GM10847 (cell line): Measurements from ENCODE around the gene XYLT1.

Source experiments
- POLR2A ChIP-seq: IDR thresholded peaks from 2 replicates; pipeline ENCODE4 v1.6.1; 2011; ENCODE audit not compliant: insufficient read length; ENCODE audit errors: extremely low read depth

Gene XYLT1

DNA sequence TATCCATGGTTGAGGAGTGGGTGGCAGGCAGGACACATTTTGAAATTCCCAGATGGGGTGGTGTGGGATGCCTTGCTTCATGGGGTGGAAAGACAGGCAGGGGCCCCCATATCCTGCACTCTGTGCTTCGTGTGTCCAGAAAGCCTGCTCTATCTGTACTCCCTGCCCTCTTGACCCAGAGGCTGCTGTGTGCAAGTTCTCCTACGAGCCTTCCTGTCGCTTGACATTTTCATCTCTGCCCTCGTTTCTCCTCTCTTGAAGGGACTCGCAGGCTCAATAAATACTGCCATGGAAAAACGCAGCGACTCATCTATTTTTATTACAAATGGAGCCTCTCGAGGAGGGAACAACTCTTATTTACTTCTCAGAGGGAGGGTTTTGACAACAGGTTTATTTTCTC lies 254.8 kb downstream of the XYLT1 start:
- TF ChIP-seq POLR2A, result no peak

GRCh38 chr16:17215306-17215705 lies 255.5 kb downstream of the XYLT1 start:
- TF ChIP-seq POLR2A, result no peak

DNA sequence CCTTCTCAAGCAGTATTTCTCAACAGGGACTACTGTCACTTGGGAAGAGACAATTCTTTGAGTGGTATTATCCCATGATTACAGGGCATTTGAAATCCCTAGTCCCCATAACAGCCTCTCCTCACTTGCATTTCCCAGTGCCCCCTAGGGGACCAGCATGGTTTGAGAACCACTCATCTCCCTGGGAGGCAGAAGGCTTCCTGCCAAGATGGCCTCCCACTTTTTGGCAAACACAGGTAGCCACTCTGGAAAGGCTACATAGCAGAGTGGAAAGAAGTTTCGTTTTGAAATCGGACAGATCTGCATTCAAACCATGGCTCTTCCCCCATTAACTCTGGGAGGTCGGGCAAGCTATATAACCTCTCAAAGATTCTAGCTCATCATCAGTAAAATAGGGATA lies 256.8 kb downstream of the XYLT1 start:
- no peak for TF ChIP-seq POLR2A

GRCh38 chr16:17213025-17213424 lies 257.7 kb downstream of the XYLT1 start:
- no peak for TF ChIP-seq POLR2A

DNA sequence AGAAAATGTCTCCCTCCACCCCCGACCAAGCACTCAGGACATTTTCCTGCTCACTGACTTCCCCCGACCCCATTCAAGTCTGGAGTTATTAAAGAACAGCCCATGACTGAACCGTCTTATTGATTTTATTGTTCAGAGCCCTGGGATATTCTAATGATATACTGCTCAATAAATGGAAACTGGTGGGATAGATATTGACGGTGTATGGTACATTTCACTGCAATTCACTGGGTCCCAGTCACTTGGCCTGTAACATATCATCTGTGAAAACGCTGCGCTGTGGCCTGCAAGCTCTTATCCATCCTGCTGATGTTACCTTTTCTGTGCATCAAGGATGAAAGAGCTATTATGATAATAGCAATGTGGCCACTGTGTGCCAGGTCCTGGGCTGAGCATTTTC lies 258.2 kb downstream of the XYLT1 start:
- TF ChIP-seq POLR2A, result no peak

DNA sequence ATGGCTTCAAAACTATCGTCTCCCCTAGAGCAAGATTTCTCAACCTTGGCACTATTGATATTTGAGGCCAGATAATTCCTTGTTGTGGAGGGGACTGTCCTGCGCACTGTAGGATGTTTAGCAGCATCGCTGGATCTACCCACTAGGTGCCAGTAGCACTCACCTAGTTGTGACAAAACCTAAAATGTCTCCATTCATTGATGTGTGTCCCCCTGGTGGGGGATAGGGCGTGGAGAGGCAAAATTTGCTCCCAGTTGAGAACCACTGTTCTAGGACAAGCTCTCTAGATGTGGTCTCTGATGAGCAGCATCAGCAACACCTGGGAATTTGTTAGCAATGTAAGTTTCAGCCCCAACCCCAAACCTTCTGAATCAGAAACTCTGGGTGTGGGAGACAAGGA lies 259.0 kb downstream of the XYLT1 start:
- TF ChIP-seq POLR2A, result no peak

DNA sequence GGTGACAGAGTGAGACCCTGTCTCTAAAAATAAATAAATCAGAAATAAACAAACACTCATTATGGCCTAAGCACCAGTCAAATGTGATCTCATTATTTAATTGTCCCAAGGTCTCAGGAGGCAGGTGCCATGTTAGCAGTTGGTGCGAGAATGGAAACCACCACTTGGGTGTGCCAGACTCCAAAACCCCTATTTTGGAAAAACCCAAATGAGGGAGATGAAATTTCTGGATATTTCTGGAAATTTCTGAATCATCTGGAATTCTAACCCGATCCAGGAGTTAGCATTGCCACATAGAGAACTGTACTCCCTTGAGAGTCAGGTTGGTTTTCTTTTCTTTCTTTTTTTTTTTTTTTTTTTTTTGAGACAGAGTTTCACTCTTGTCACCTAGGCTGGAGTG lies 264.0 kb downstream of the XYLT1 start:
- no peak for TF ChIP-seq POLR2A

GRCh38 chr16:17205279-17206211 lies 265.2 kb downstream of the XYLT1 start:
- no peak for TF ChIP-seq POLR2A

GRCh38 chr16:17204644-17205043 lies 266.1 kb downstream of the XYLT1 start:
- no peak for TF ChIP-seq POLR2A

DNA sequence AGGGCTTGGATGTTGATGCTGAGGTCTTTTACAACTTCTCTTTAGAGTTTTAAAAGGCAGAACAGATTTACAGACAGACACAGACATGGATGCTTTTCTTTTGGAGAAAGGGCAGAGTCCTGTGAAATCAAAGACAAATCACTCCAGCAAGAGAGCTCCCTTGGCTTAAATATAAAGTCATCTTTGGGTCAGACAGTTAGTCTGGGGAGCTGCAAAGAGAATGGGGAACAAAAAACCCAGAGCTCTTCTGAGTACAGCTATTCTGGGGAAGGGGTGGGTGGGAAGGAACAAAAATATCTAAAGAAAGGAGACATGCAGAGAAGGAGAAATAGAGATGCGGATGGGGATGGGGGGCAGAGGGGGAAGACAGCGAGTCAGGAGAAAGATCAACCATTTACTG lies 266.6 kb downstream of the XYLT1 start:
- no peak for TF ChIP-seq POLR2A

- TF ChIP-seq POLR2A, result no peak
Observed at GRCh38 chr16:17203424-17203823, 267.3 kb downstream of the XYLT1 start.

DNA sequence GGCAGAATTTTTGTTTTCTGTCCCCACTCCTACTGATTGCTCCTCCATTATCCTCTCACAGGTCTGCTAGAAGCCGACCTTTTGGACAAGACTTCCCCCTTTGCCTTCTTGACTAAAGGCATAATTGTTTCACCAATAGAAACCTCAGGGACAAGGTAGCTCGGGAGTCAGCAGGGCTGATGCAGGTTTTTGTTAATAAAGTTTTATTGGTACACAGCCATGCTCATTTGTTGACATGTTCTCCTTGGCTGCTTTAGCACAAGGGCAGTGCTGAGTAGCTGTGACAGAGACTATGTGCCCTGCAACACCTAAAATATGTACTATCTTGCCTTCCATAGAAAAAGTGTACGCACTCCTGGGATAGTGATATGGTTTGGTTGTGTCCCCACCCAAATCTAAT lies 271.6 kb downstream of the XYLT1 start:
- TF ChIP-seq POLR2A, result no peak

DNA sequence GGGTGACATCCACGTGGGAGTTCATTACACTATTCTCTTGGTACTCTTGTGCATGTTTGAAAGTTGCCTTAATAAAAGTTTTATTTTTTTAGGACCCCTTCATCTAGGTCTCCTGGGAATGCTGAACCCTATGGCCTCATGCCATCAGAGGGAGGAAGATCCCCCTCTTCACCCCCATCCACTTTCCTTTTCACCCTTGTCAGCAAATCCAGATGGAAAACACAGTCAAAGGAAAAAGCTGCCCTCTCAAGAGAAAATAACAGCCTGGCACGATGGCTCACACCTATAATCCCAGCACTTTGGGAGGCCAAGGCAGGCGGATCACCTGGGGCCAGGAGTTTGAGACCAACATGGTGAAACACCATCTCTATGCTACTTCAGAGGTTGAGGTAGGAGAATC lies 274.2 kb downstream of the XYLT1 start:
- TF ChIP-seq POLR2A, result no peak

DNA sequence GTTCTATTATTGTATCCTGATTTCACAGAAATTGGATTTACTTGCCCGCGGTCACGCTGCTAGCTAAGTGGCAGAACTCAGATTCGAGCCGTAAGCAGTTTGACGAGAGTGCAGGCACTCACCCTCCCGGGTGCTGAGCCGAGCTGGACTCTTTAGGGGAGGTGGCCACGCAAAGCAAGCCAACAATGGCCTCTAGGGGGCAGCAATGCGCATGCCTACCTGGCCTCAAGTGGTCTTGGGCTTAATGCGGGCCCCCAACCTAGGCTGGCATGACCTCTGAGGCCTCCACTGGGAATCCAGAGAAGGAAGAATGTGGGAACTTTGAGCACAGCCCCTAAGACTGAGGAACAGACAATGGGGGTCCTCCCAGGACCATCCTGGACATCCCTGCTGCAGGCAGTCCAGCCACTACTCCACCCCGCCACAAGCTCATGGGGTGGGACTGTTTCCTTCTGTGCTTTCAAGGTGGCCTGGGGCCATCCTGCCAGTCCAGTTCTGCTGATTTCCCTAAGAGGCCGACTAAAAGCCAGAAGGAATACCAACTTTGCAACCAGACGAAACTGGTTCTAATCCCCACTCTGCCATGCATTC lies 276.5 kb downstream of the XYLT1 start:
- no peak for TF ChIP-seq POLR2A

DNA sequence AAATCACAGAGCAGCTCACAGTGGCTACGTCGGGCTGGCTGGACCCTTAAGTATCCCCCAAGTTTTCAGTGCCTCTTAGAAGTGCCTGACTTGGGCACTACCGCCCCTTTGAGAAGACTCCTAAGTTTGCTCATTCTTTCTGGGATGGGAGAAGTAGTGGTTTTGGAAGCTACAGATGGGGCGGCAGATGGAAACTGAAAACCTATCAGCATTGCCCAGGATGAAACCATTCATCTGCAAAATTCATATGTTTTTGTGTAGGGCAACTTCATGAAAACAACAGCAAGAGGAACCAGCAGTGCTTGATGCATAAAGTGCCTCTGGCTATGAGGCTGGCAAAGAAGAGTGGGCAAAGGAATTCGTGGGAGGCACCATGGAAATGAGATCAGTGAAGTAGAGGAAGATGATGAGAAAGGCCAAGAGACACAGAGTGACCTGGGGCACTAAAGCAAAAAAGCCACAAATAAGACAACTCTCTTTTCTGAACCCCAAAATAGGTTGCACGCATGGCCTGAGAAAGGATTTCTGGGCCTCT lies 277.1 kb downstream of the XYLT1 start:
- no peak for TF ChIP-seq POLR2A

- no peak for TF ChIP-seq POLR2A
Observed at GRCh38 chr16:17184026-17184425, 286.7 kb downstream of the XYLT1 start.
